Islet of Langerhans (tissue), 1 donor: Measurements from ENCODE around the gene FXYD1.

Experiments
- FAIRE-seq: peaks from one replicate; lab custom pipeline; 2011; peaks lifted over from hg19 to GRCh38; lab: Jason Lieb, UNC

The FXYD1 gene

DNA sequence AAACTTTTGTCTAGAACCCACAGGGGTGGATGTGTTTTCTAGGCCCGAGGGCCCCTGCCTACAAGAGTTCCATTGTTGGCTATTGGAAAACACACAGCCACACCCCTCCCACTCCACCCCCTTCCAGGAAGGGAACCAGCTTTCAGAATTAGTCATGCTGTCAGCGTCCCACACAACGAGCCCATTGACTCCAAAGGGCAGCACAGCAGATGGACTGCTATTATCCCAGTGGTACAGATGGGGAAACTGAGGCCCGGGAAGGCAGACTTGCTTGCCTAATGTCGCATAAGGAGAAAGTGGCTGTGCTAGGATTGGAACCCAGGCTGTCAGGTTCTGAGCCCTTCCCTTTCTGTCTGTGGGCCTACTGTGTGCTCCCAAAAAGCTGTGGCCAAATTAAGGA is 31.1 kb upstream of the FXYD1 start:
- no peak for FAIRE-seq

GRCh38 chr19:35108730-35109129 is 29.9 kb upstream of the FXYD1 start:
- FAIRE-seq = no peak

GRCh38 chr19:35109395-35110112 is 29.1 kb upstream of the FXYD1 start:
- FAIRE-seq = no peak

DNA sequence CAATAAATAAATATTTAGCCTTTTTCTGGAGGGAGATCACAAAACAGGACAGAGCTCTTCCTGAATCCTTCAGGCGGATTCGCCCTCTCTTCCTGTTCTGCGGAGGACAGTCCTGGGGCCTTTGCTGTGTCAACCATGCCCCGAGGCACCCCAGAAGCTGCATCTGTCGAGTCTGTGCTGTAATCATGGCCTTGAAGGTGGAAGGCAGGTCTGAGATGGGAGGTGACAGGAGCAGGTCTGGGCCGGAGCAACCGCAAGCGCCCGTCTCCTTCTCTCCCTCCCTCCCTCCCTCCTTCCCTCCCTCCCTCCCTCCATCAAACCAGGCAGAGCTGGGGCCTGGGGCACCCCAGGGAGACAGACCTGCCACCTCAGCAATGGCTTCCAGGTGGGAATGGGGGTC is 27.6 kb upstream of the FXYD1 start:
- FAIRE-seq = no peak

DNA sequence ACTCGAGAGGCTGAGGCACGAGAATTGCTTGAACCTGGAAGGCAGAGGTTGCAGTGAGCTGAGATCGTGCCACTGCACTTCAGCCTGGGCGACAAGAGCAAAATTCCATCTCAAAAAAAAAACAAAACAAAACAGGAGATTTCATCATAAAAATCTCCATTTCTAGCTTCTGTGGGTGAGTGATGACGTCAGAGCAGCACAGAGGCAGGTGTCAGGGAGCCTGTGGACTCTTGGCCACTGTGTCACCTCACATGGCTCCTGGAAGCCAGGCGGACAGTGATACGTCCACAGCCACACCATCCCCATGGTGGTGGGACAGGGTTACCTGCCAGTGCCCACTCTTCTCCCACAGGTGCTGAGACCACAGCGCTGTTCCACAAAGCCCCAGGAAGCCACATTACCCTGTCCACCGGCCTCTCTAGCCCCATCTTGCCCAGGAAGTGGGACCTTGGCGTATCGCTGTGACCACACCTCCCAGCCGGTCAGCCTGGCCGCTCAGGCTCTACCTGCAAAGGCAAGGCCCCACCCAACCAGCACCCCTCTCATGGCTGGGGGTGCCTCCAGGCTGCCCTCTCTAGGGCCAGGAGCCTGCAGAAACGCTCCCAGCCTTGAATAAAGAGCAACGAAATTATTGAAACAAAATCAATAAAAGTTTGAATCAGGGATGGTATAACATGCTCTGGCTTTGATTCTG is 25.5 kb upstream of the FXYD1 start:
- FAIRE-seq = no peak

- FAIRE-seq = no peak
Measured at GRCh38 chr19:35114353-35115176, 24.1 kb upstream of the FXYD1 start.

DNA sequence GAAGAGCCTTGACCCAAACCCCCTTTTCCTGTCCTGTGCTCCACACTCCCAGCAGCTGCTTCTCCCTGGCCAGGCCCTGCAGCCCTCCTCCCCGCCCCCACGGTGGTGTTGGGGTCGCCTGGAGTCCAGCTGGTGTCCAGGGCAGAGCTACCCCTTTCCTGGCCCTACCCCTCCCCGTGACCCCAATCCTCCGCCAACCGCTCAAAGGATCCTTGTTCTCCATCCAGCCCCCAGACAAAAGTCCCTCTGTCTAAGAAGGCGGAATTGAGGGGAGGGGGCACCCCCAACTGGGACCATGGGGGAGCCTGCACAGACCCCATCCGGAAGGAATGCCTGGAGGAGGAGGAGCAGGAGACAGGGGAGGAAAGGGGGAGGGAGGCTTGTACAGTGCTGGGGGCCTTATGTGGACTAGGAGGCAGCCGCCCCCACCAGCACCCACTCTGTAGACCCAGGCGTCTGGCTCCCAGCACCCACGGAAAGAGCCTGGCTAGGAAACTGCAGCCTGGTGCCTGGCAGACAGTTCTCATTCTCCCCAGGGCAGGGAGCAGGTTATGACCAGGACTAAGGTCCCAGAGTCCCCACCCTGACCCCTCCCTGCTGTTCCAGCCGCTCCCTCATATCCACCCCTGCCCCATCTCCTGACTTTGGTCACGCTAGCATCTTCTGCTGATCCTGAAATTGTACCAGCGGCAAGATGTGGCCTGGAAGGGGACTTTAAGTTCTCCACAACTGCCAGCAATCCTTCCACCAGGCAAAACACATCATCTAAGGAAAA is 23.3 kb upstream of the FXYD1 start, which contains the start of gene FXYD3:
Gene FXYD3 (plus strand): TSS at position 647 of the 775 bp plus-strand sequence. CDS start 3,554 bp downstream, outside the sequence.
- FAIRE-seq = no peak

DNA sequence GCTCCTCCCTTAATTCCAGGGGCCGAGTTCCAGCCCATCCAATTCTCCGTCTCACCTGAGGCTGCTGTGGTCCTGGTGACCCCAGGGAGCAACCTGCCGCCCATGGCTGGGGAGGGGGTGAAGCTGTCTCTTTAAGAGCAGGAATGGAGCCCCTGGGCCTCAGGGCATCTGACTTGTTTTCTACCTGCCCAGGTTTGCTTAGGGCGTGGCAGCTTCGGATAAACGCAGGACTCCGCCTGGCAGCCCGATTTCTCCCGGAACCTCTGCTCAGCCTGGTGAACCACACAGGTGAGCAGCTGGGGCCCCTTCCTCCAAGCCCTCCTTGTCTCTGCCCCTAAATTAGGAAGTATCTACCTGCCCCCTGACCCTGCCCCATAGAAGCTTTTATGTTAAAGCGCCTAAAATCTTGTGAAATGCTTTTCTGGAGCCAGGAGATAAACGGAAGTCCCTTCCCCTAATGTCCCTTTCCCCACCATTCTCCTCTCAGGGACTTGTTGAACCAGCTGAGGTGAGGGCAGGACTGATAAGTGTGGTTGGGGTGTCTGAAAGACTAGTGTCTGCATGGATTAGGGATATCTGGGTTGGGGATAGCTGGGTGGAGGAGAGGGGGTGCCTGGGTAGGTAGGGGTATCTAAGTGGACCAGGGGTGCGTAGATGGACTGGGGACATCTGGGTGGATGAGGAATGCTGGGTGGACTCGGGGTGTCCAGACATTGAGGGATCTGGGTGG is 22.4 kb upstream of the FXYD1 start:
- FAIRE-seq = no peak

- no peak for FAIRE-seq
Measured at GRCh38 chr19:35117116-35117515, 21.5 kb upstream of the FXYD1 start.

DNA sequence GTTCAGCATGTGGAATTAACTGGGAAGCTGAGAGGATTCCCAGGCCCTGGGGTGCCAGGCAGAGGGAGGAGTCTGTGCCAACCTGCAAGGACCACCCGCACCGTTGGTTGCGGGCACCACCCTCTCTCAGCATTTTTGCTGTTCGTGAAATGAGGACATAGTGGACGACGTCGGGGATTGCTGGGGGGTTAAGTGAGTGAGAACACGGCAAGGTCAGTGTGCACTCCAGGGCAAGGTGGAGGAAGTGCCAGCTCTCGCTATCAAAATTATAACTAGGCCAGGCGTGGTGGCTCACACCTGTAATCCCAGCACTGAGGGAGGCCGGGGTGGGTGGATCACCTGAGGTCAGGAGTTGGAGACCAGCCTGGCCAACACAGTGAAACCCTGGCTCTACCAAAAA is 20.8 kb upstream of the FXYD1 start:
- FAIRE-seq = no peak

GRCh38 chr19:35118268-35119020 is 20.2 kb upstream of the FXYD1 start:
- no peak for FAIRE-seq

GRCh38 chr19:35119091-35119490 is 19.5 kb upstream of the FXYD1 start:
- no peak for FAIRE-seq

- no peak for FAIRE-seq
Measured at GRCh38 chr19:35119578-35120155, 19.0 kb upstream of the FXYD1 start.

- peak; percentile 86 for FAIRE-seq
Measured at GRCh38 chr19:35120492-35120891, 18.1 kb upstream of the FXYD1 start.

DNA sequence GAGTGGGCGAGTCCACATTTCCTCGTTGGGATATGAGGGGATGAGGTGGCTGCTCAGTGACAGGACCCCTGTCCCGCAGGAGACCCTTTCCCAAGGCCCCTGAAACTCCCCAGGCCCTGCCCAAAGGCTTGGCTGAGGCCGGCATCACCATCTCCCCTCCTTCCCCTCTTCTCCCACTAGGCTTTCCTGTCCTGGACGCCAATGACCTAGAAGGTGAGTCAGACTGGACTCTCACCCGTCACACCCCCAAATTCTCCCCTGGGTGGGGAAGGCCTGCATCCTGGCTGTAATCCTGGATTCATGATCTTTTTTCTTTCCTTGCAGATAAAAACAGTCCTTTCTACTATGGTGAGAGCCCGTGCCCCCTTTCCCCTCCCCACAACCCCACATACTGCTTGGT is 17.7 kb upstream of the FXYD1 start:
- FAIRE-seq = no peak

GRCh38 chr19:35122687-35123551 is 15.7 kb upstream of the FXYD1 start:
- FAIRE-seq = no peak

GRCh38 chr19:35123573-35123972 is 15.1 kb upstream of the FXYD1 start:
- no peak for FAIRE-seq

DNA sequence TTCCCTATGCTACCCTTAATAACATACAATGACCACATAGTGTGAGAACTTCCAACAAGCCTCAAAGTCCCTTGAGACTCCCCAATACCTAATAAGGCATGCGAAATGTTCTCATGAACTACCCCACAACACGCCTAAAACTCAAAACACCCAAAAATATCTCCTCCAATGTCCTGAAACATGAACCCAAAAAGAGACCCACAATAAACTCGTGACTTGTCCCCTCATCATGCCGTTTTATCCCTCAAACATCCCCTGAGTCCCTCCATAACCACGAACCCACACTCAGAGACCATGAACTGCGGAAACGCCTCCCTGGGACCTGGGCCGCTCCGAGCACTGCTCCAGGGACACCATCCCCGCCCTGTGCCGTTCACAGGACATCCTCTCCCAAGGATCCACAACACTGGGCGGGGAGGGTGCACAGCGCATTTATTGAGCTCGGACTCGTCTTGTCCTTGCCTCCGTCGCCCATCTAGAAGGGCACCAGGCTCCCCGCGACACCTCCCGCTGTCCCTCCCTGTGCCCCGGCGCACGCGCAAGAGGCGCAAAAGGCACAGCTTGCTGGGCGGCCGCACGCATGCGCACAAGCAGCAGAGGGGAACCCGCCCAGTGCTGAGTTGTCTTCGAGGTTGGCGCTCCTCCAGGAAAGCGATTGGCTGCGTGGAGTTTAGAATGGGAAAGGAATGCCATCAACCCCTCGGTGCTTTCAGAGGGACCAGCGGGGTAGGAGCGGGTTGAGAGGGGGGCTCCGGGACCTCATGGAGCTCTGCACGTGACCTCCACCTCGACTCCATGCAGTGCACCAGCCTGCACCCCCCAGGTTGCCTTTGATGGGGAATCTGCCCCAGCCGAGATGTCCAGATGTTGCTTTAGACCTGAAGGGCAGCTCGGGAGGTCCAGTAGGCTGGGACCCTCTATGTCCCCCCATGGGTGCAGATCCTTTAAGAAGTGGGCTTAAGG is 14.2 kb upstream of the FXYD1 start:
- FAIRE-seq = no peak
